ENCODE measurements around the gene XPC. TPM values are rescaled to one million over a fixed set of nuclear protein-coding genes. Genes with fewer than 3 reads are reported as not detected.

Gene XPC
- total RNA-seq, 1 donor from 2014 or later = 31.8 TPM

- no peak for DNase-seq
- peak overlapping the region; percentile 95 for H3K27ac ChIP-seq
- intact Hi-C loops (cut with DNase I) = no loop called here
- no peaks in the 10 kb centered on the region for H3K27me3 ChIP-seq (ENCODE audit: low read depth)
- no peak for TF ChIP-seq CTCF (IDR thresholded peaks at IDR 0.05)
- H3K36me3 ChIP-seq = peaks cover 76% of the 10 kb centered on the region
- no peaks in the 10 kb centered on the region for H3K9me3 ChIP-seq
- no peak overlapping the region for H3K4me3 ChIP-seq
- H3K4me1 ChIP-seq = peaks cover 53% of the 10 kb centered on the region
- no peak for ATAC-seq
Observed at GRCh38 chr3:14147066-14147435, 31.4 kb downstream of the XPC start.

GRCh38 chr3:14146381-14147065 lies 31.9 kb downstream of the XPC start:
- no peaks in the 10 kb centered on the region for H3K27me3 ChIP-seq (ENCODE audit: low read depth)
- TF ChIP-seq CTCF (IDR thresholded peaks at IDR 0.05) = no peak
- H3K4me3 ChIP-seq = no peak overlapping the region
- H3K27ac ChIP-seq = peak overlapping the region; percentile 95
- no peaks in the 10 kb centered on the region for H3K9me3 ChIP-seq
- DNase-seq = no peak
- H3K4me1 ChIP-seq = peaks cover 58% of the 10 kb centered on the region
- intact Hi-C loops (cut with DNase I) = no loop called here
- no peak for ATAC-seq
- peaks cover 76% of the 10 kb centered on the region for H3K36me3 ChIP-seq

GRCh38 chr3:14145670-14146380 lies 32.6 kb downstream of the XPC start:
- intact Hi-C loops (cut with DNase I) = no loop called here
- Histone ChIP-seq H3K4me1 (peaks cover 58% of the 10 kb centered on the region), H3K4me3 (no peak overlapping the region)

GRCh38 chr3:14145236-14145635 lies 33.2 kb downstream of the XPC start:
- peak overlapping the region; percentile 28 for H3K4me3 ChIP-seq
- H3K4me1 ChIP-seq = peaks cover 58% of the 10 kb centered on the region
- DNase-seq (no peak), ATAC-seq (no peak)
- peaks cover 76% of the 10 kb centered on the region for H3K36me3 ChIP-seq
- no peak for TF ChIP-seq CTCF (IDR thresholded peaks at IDR 0.05)
- peak overlapping the region; percentile 95 for H3K27ac ChIP-seq
- no peaks in the 10 kb centered on the region for H3K9me3 ChIP-seq
- intact Hi-C loops (cut with DNase I) = no loop called here
- H3K27me3 ChIP-seq (ENCODE audit: low read depth) = no peaks in the 10 kb centered on the region

More at GRCh38 chr3:14145670-14146380, 32.6 kb downstream of the XPC start:
- DNase-seq (no peak), ATAC-seq (no peak)
- Histone ChIP-seq H3K27ac (peak overlapping the region; percentile 95), H3K27me3 (ENCODE audit: low read depth) (no peaks in the 10 kb centered on the region), H3K36me3 (peaks cover 76% of the 10 kb centered on the region), H3K9me3 (no peaks in the 10 kb centered on the region)
- TF ChIP-seq CTCF (IDR thresholded peaks at IDR 0.05) = peak; percentile 14

GRCh38 chr3:14144423-14145075 lies 33.9 kb downstream of the XPC start:
- ATAC-seq = peak; percentile 88 to 89
- intact Hi-C loops (cut with DNase I) = no loop called here
- Histone ChIP-seq H3K4me3 (peak overlapping the region; percentile 28), H3K36me3 (peaks cover 75% of the 10 kb centered on the region), H3K27ac (peak overlapping the region; percentile 95), H3K27me3 (ENCODE audit: low read depth) (no peaks in the 10 kb centered on the region), H3K4me1 (peaks cover 58% of the 10 kb centered on the region), H3K9me3 (no peaks in the 10 kb centered on the region)
- DNase-seq = peak; percentile 69
- TF ChIP-seq CTCF (IDR thresholded peaks at IDR 0.05) = no peak
